ENCODE data around the gene NACC1. TPM values are rescaled to one million over a fixed set of nuclear protein-coding genes. Genes with fewer than 3 reads are reported as not detected.
"Not testable (repeated sequence)": the region's sequence is repeated elsewhere in the genome, so short reads cannot be mapped to it uniquely, and the experiment has no call there.

Gene NACC1
- total RNA-seq, 1 experiment from 2014 or later = 60.5 TPM

GRCh38 chr19:13134626-13135025 lies 16.6 kb downstream of the NACC1 start:
- in situ Hi-C loops (cut with HindIII; ENCODE audit: low sequenced_read_pairs) = no loop called here
- peak; percentile 36 for DNase-seq (ENCODE audit: low spot score)

GRCh38 chr19:13135068-13136062 lies 17.3 kb downstream of the NACC1 start:
- in situ Hi-C loops (cut with HindIII; ENCODE audit: low sequenced_read_pairs) = no loop called here
- DNase-seq (ENCODE audit: low spot score) = peak; percentile 53

GRCh38 chr19:13137290-13137794 lies 19.3 kb downstream of the NACC1 start:
- DNase-seq (ENCODE audit: low spot score) = no peak
- in situ Hi-C loops (cut with HindIII; ENCODE audit: low sequenced_read_pairs) = no loop called here

- DNase-seq (ENCODE audit: low spot score) = no peak
- in situ Hi-C loops (cut with HindIII; ENCODE audit: low sequenced_read_pairs) = no loop called here
Observed at GRCh38 chr19:13138171-13138915, 20.3 kb downstream of the NACC1 start.

- in situ Hi-C loops (cut with HindIII; ENCODE audit: low sequenced_read_pairs) = no loop called here
- DNase-seq (ENCODE audit: low spot score) = no peak
Observed at GRCh38 chr19:13138916-13139198, 20.8 kb downstream of the NACC1 start.

- DNase-seq (ENCODE audit: low spot score) = no peak
- in situ Hi-C loops (cut with HindIII; ENCODE audit: low sequenced_read_pairs) = no loop called here
Observed at GRCh38 chr19:13139633-13140311, 21.7 kb downstream of the NACC1 start.

GRCh38 chr19:13146763-13147563 lies 28.9 kb downstream of the NACC1 start:
- DNase-seq (ENCODE audit: low spot score) = no peak
- in situ Hi-C loops (cut with HindIII; ENCODE audit: low sequenced_read_pairs) = no loop called here

- in situ Hi-C loops (cut with HindIII; ENCODE audit: low sequenced_read_pairs) = not testable (repeated sequence)
- peak; percentile 32 for DNase-seq (ENCODE audit: low spot score)
Observed at GRCh38 chr19:13149173-13149627, 31.1 kb downstream of the NACC1 start.

GRCh38 chr19:13149628-13150186 lies 31.6 kb downstream of the NACC1 start:
- in situ Hi-C loops (cut with HindIII; ENCODE audit: low sequenced_read_pairs) = no loop called here
- peak; percentile 43 for DNase-seq (ENCODE audit: low spot score)

GRCh38 chr19:13150187-13150930 lies 32.3 kb downstream of the NACC1 start, which contains the start of the genes IER2 and STX10:
Gene IER2, plus strand, starts transcription at chr19:13150411. Its CDS starts 2,776 bp downstream, at chr19:13153187.
Gene STX10, minus strand, starts transcription at chr19:13150375. Its CDS starts 202 bp downstream, at chr19:13150173.
- peak; percentile 96 for DNase-seq (ENCODE audit: low spot score)
- in situ Hi-C loops (cut with HindIII; ENCODE audit: low sequenced_read_pairs) = no loop called here

GRCh38 chr19:13150931-13151604 lies 33.0 kb downstream of the NACC1 start:
- in situ Hi-C loops (cut with HindIII; ENCODE audit: low sequenced_read_pairs) = no loop called here
- no peak for DNase-seq (ENCODE audit: low spot score)

GRCh38 chr19:13151605-13152355 lies 33.7 kb downstream of the NACC1 start:
- in situ Hi-C loops (cut with HindIII; ENCODE audit: low sequenced_read_pairs) = no loop called here
- DNase-seq (ENCODE audit: low spot score) = peak; percentile 97

GRCh38 chr19:13152356-13152973 lies 34.4 kb downstream of the NACC1 start:
- no peak for DNase-seq (ENCODE audit: low spot score)
- in situ Hi-C loops (cut with HindIII; ENCODE audit: low sequenced_read_pairs) = no loop called here

GRCh38 chr19:13152974-13153568 lies 35.0 kb downstream of the NACC1 start:
- DNase-seq (ENCODE audit: low spot score) = peak; percentile 98
- in situ Hi-C loops (cut with HindIII; ENCODE audit: low sequenced_read_pairs) = no loop called here

GRCh38 chr19:13153569-13154240 lies 35.6 kb downstream of the NACC1 start:
- DNase-seq (ENCODE audit: low spot score) = no peak
- in situ Hi-C loops (cut with HindIII; ENCODE audit: low sequenced_read_pairs) = no loop called here

All from G401 (cell line).